Mucosa of stomach (tissue), 1 donor: ENCODE data around the gene VPS35.

ENCODE experiments used
- H3K27me3 ChIP-seq: one replicate; pipeline ENCODE4 v1.7.0; 2013; ENCODE audit warnings: mild to moderate bottlenecking, low read length; ENCODE audit not compliant: control insufficient read depth, insufficient read depth
- H3K36me3 ChIP-seq: one replicate; pipeline ENCODE4 v1.7.0; 2013; ENCODE audit warnings: low read length; ENCODE audit not compliant: control insufficient read depth, insufficient read depth
- H3K4me1 ChIP-seq: one replicate; pipeline ENCODE4 v1.7.0; 2013; ENCODE audit warnings: mild to moderate bottlenecking, low read length; ENCODE audit not compliant: control insufficient read depth, insufficient read depth
- H3K4me3 ChIP-seq: one replicate; pipeline ENCODE4 v1.7.0; 2013; ENCODE audit warnings: low read length
- H3K9ac ChIP-seq: one replicate; pipeline ENCODE4 v1.7.0; 2013; ENCODE audit warnings: mild to moderate bottlenecking, low read length, moderate library complexity
- H3K9me3 ChIP-seq: one replicate; pipeline ENCODE4 v1.7.0; 2013; ENCODE audit warnings: mild to moderate bottlenecking, low read length, moderate library complexity; ENCODE audit not compliant: control insufficient read depth
- donor health status: Pancreatic carcinoma.

VPS35 gene

GRCh38 chr16:46706642-46707041 is 17.7 kb upstream of the VPS35 start:
- Histone ChIP-seq H3K9ac (no peak overlapping the region), H3K36me3 (no peaks in the 10 kb centered on the region), H3K9me3 (no peaks in the 10 kb centered on the region), H3K4me3 (no peak overlapping the region), H3K4me1 (no peaks in the 10 kb centered on the region), H3K27me3 (no peaks in the 10 kb centered on the region)

GRCh38 chr16:46702030-46702429 is 13.1 kb upstream of the VPS35 start:
- H3K9ac ChIP-seq, result no peak overlapping the region
- H3K4me1 ChIP-seq, result no peaks in the 10 kb centered on the region
- H3K9me3 ChIP-seq, result no peaks in the 10 kb centered on the region
- no peaks in the 10 kb centered on the region for H3K36me3 ChIP-seq
- H3K27me3 ChIP-seq, result no peaks in the 10 kb centered on the region
- H3K4me3 ChIP-seq, result no peak overlapping the region

- no peaks in the 10 kb centered on the region for H3K27me3 ChIP-seq
- no peaks in the 10 kb centered on the region for H3K36me3 ChIP-seq
- no peaks in the 10 kb centered on the region for H3K9me3 ChIP-seq
- H3K9ac ChIP-seq, result no peak overlapping the region
- no peaks in the 10 kb centered on the region for H3K4me1 ChIP-seq
- H3K4me3 ChIP-seq, result no peak overlapping the region
These were observed 12.6 kb upstream of the VPS35 start for GRCh38 chr16:46701615-46702014.

GRCh38 chr16:46700048-46700447 is 11.1 kb upstream of the VPS35 start:
- Histone ChIP-seq H3K27me3 (no peaks in the 10 kb centered on the region), H3K9ac (no peak overlapping the region), H3K9me3 (no peaks in the 10 kb centered on the region), H3K4me3 (no peak overlapping the region), H3K36me3 (no peaks in the 10 kb centered on the region), H3K4me1 (peaks cover 4% of the 10 kb centered on the region)

- Histone ChIP-seq H3K9me3 (no peaks in the 10 kb centered on the region), H3K4me1 (peaks cover 5% of the 10 kb centered on the region), H3K36me3 (no peaks in the 10 kb centered on the region), H3K27me3 (no peaks in the 10 kb centered on the region), H3K4me3 (no peak overlapping the region), H3K9ac (no peak overlapping the region)
These were observed 8.0 kb upstream of the VPS35 start for GRCh38 chr16:46696957-46697356.

DNA sequence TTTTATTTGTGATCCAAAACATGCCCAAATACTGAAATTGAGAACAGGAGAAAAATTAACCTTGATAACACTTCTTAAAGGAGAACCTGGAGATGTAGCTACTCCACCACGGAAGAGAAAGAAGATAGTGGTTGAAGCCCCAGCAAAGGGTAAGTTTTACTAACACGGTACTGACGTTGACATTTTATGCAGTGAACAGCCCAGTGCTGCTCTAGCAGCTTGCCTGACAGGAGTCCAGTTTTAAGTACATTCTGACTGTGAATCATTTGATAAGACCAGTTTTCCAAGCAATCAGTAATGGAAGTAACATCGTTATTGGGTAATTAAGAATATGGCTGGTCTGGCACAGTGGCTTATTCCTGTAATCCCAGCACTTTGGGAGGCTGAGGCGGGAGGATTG is 7.0 kb upstream of the VPS35 start:
- H3K9me3 ChIP-seq, result no peaks in the 10 kb centered on the region
- H3K4me1 ChIP-seq, result peaks cover 15% of the 10 kb centered on the region
- no peak overlapping the region for H3K4me3 ChIP-seq
- H3K9ac ChIP-seq, result no peak overlapping the region
- H3K36me3 ChIP-seq, result no peaks in the 10 kb centered on the region
- H3K27me3 ChIP-seq, result no peaks in the 10 kb centered on the region

- H3K4me3 ChIP-seq, result no peak overlapping the region
- no peaks in the 10 kb centered on the region for H3K36me3 ChIP-seq
- no peaks in the 10 kb centered on the region for H3K9me3 ChIP-seq
- no peak overlapping the region for H3K9ac ChIP-seq
- H3K4me1 ChIP-seq, result peaks cover 23% of the 10 kb centered on the region
- no peaks in the 10 kb centered on the region for H3K27me3 ChIP-seq
These were observed 4.6 kb upstream of the VPS35 start for GRCh38 chr16:46693598-46693997.

- no peak overlapping the region for H3K9ac ChIP-seq
- H3K4me1 ChIP-seq, result peaks cover 26% of the 10 kb centered on the region
- H3K4me3 ChIP-seq, result no peak overlapping the region
- no peaks in the 10 kb centered on the region for H3K36me3 ChIP-seq
- H3K9me3 ChIP-seq, result no peaks in the 10 kb centered on the region
- H3K27me3 ChIP-seq, result no peaks in the 10 kb centered on the region
These were observed 2.7 kb upstream of the VPS35 start for GRCh38 chr16:46691726-46692125.

- H3K9me3 ChIP-seq, result no peaks in the 10 kb centered on the region
- no peaks in the 10 kb centered on the region for H3K27me3 ChIP-seq
- peaks cover 27% of the 10 kb centered on the region for H3K4me1 ChIP-seq
- peak overlapping the region; percentile 68 for H3K4me3 ChIP-seq
- H3K9ac ChIP-seq, result peak overlapping the region; percentile 86
- no peaks in the 10 kb centered on the region for H3K36me3 ChIP-seq
These were observed 1.6 kb upstream of the VPS35 start for GRCh38 chr16:46690281-46691178.

- Histone ChIP-seq H3K4me3 (peak within 1 kb of the TSS; percentile 68), H3K9me3 (no peaks in the 10 kb centered on the region), H3K36me3 (no peaks in the 10 kb centered on the region), H3K4me1 (peaks cover 30% of the 10 kb centered on the region), H3K27me3 (no peaks in the 10 kb centered on the region), H3K9ac (peak within 1 kb of the TSS; percentile 86)
These were observed 645 bp upstream of the VPS35 start, which contains the start of gene ORC6 for GRCh38 chr16:46689365-46690280. TSS of gene ORC6 (plus strand) at chr16:46689659. CDS start at chr16:46689706, 47 bp downstream.

DNA sequence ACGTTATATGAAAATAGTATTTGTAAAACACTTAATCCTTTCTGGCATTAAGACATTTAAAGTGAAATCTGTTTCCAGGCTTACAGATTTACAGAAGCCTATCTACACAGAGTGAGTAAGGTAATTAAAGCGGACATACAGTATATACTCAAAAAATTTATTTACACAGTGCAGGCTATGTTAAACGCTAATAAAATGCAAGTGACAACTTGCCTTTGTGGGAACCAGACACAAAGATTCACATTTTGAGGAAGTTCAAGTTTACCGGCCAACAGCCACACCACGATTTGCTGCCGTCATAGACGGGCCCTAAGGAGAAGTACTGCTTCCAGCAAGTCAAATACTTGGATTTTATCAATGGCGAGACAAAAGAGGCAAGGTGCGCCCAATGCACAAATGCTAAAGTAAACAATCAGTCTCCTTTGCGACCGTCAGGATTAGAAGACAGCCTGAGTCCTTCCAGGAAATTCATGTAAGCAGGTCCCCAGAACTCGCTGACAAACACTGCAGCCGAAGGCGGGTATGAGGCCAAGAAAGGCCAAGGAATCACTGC is 801 bp downstream of the VPS35 start:
- Histone ChIP-seq H3K4me3 (peak overlapping the region; percentile 68), H3K36me3 (no peaks in the 10 kb centered on the region), H3K9ac (peak overlapping the region; percentile 86), H3K9me3 (no peaks in the 10 kb centered on the region), H3K4me1 (peaks cover 37% of the 10 kb centered on the region), H3K27me3 (no peaks in the 10 kb centered on the region)

DNA sequence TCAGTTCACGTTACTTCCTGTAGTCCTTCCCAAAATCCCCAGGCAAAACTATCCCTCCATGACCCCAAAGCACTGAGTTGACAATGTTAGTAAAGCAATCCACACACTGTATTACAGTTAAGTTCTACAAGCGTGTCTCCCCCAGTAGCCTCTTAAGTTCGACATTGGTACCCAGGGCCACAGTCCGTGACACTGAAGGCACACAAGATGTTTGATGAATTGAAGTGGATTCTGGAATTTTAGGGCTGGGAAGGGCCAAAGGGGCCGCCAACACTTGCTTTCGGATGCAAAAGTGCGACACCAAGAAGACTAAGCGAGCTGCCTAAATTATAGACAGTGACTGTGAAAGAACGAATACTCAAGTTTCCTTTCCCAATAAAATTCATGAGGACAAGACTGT is 1.5 kb downstream of the VPS35 start:
- H3K4me1 ChIP-seq, result peaks cover 37% of the 10 kb centered on the region

More for the DNA sequence above, 1.5 kb downstream of the VPS35 start:
- H3K9ac ChIP-seq, result no peak overlapping the region
- H3K4me3 ChIP-seq, result no peak overlapping the region
- H3K27me3 ChIP-seq, result no peaks in the 10 kb centered on the region
- H3K36me3 ChIP-seq, result no peaks in the 10 kb centered on the region
- H3K9me3 ChIP-seq, result no peaks in the 10 kb centered on the region
